ENCODE measurements around the gene PCGF2. TPM values are rescaled to one million over a fixed set of nuclear protein-coding genes. Genes with fewer than 3 reads are reported as not detected.
"Not testable (repeated sequence)": the region's sequence is repeated elsewhere in the genome, so short reads cannot be mapped to it uniquely, and the experiment has no call there.

Gene PCGF2
- total RNA-seq, 1 donor from 2014 or later = 20.8 TPM

- DNase-seq (ENCODE audit: low read depth) = no peak
- Histone ChIP-seq H3K27me3 (ENCODE audit: control insufficient read depth, insufficient read depth, low read length) (no peaks in the 10 kb centered on the region), H3K4me3 (ENCODE audit: low read depth, low read length) (no peak overlapping the region), H3K36me3 (ENCODE audit: control insufficient read depth, insufficient read depth, low read length) (no peaks in the 10 kb centered on the region)
- TF ChIP-seq CTCF (IDR thresholded peaks at IDR 0.05; ENCODE audit: insufficient read depth, low read length, poor library complexity, severe bottlenecking) = no peak
Measured at GRCh38 chr17:38727736-38728135, 20.4 kb downstream of the PCGF2 start.

- H3K27me3 ChIP-seq (ENCODE audit: control insufficient read depth, insufficient read depth, low read length); H3K36me3 ChIP-seq (ENCODE audit: control insufficient read depth, insufficient read depth, low read length); DNase-seq (ENCODE audit: low read depth); H3K4me3 ChIP-seq (ENCODE audit: low read depth, low read length): not testable (repeated sequence)
Measured at GRCh38 chr17:38726145-38726544, 22.0 kb downstream of the PCGF2 start.

GRCh38 chr17:38725066-38725465 lies 23.1 kb downstream of the PCGF2 start:
- DNase-seq (ENCODE audit: low read depth) = no peak
- no peak for TF ChIP-seq CTCF (IDR thresholded peaks at IDR 0.05; ENCODE audit: insufficient read depth, low read length, poor library complexity, severe bottlenecking)
- Histone ChIP-seq H3K36me3 (ENCODE audit: control insufficient read depth, insufficient read depth, low read length) (no peaks in the 10 kb centered on the region), H3K27me3 (ENCODE audit: control insufficient read depth, insufficient read depth, low read length) (no peaks in the 10 kb centered on the region), H3K4me3 (ENCODE audit: low read depth, low read length) (no peak overlapping the region)

DNA sequence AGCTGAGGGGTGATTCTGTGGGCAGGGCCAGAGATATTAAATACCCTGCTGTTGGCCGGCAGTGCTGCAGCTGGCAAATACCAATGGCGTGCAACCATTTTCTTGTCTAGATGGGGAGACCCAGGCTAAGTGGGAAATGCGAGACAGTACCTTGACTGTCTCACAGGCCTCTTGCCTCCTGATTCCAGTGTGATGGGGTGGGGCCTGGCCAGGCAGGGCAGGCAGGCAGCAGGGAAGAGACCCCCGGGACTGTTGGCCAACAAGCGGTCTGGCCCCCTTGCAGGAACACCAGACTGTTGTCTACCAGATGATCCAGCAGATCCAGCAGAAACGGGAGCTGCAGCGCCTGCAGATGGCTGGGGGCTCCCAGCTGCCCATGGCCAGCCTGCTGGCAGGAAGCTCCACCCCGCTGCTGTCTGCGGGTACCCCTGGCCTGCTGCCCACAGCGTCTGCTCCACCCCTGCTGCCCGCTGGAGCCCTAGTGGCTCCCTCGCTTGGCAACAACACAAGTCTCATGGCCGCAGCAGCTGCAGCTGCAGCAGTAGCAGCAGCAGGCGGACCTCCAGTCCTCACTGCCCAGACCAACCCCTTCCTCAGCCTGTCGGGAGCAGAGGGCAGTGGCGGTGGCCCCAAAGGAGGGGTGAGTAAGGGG lies 23.7 kb downstream of the PCGF2 start:
- no peak for TF ChIP-seq CTCF (IDR thresholded peaks at IDR 0.05; ENCODE audit: insufficient read depth, low read length, poor library complexity, severe bottlenecking)
- DNase-seq (ENCODE audit: low read depth) = no peak
- no peaks in the 10 kb centered on the region for H3K27me3 ChIP-seq (ENCODE audit: control insufficient read depth, insufficient read depth, low read length)
- no peaks in the 10 kb centered on the region for H3K36me3 ChIP-seq (ENCODE audit: control insufficient read depth, insufficient read depth, low read length)
- no peak overlapping the region for H3K4me3 ChIP-seq (ENCODE audit: low read depth, low read length)

GRCh38 chr17:38721802-38722201 lies 26.3 kb downstream of the PCGF2 start:
- DNase-seq (ENCODE audit: low read depth) = no peak
- Histone ChIP-seq H3K4me3 (ENCODE audit: low read depth, low read length) (no peak overlapping the region), H3K36me3 (ENCODE audit: control insufficient read depth, insufficient read depth, low read length) (peaks cover 2% of the 10 kb centered on the region), H3K27me3 (ENCODE audit: control insufficient read depth, insufficient read depth, low read length) (no peaks in the 10 kb centered on the region)
- no peak for TF ChIP-seq CTCF (IDR thresholded peaks at IDR 0.05; ENCODE audit: insufficient read depth, low read length, poor library complexity, severe bottlenecking)

DNA sequence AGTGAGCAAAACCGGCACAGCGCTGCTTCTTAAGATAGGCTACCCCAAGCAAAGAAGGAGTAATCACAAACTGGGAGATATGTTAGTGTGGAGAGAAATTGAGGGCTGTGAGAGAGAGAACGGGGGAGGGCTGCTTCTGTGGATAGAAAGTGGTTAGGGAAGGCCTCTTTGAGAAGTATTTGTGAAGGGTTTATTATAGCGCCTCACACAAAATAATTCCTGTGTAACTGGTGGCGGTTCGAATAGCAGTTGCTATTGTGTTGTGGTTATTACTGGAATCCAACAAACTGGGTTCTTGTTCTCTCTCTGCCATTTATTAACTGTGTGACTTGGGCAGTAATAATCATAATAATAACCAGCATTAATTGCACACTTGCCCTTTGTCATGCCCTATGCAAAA lies 27.2 kb downstream of the PCGF2 start:
- Histone ChIP-seq H3K4me3 (ENCODE audit: low read depth, low read length) (no peak overlapping the region), H3K27me3 (ENCODE audit: control insufficient read depth, insufficient read depth, low read length) (no peaks in the 10 kb centered on the region), H3K36me3 (ENCODE audit: control insufficient read depth, insufficient read depth, low read length) (peaks cover 2% of the 10 kb centered on the region)
- no peak for DNase-seq (ENCODE audit: low read depth)
- no peak for TF ChIP-seq CTCF (IDR thresholded peaks at IDR 0.05; ENCODE audit: insufficient read depth, low read length, poor library complexity, severe bottlenecking)
